NT2/D1 (cell line): ENCODE measurements around the gene RAB11A.
"Not testable (repeated sequence)": the region's sequence is repeated elsewhere in the genome, so short reads cannot be mapped to it uniquely, and the experiment has no call there.

ENCODE experiments used
- DNase-seq: peaks from one replicate; pipeline ENCODE4 v3.0.0-alpha.2; 2011; ENCODE audit warnings: low read depth, low spot score
- H3K27me3 ChIP-seq: 2 replicates; pipeline ENCODE4 v1.6.0; 2011; ENCODE audit warnings: mild to moderate bottlenecking; ENCODE audit not compliant: insufficient read length, insufficient read depth
- H3K36me3 ChIP-seq: 2 replicates; pipeline ENCODE4 v1.6.1; 2011; ENCODE audit warnings: mild to moderate bottlenecking, low read length, mixed read lengths; ENCODE audit not compliant: insufficient read depth, insufficient read length
- H3K4me1 ChIP-seq: 2 replicates; pipeline ENCODE4 v1.5.1; 2011; ENCODE audit not compliant: insufficient read depth, insufficient read length
- H3K4me3 ChIP-seq: 2 replicates; pipeline ENCODE4 v1.5.1; 2011; ENCODE audit warnings: low read depth; ENCODE audit not compliant: insufficient read length
- H3K9ac ChIP-seq: 2 replicates; pipeline ENCODE4 v1.6.0; 2011; ENCODE audit warnings: low read depth; ENCODE audit not compliant: insufficient read length
- H3K9me3 ChIP-seq: 2 replicates; pipeline ENCODE4 v1.5.1; 2011; ENCODE audit warnings: mild to moderate bottlenecking, low read length; ENCODE audit not compliant: insufficient read depth
- SUZ12 ChIP-seq: IDR thresholded peaks from 2 replicates; pipeline ENCODE4 v1.6.1; 2011; ENCODE audit not compliant: insufficient read length, insufficient read depth; ENCODE audit errors: extremely low read depth
- YY1 ChIP-seq: IDR thresholded peaks from 2 replicates; pipeline ENCODE4 v1.6.1; 2011; ENCODE audit not compliant: insufficient read length, insufficient read depth
- ZNF274 ChIP-seq: IDR thresholded peaks from 2 replicates; pipeline ENCODE4 v1.6.1; 2011; ENCODE audit warnings: mild to moderate bottlenecking, low read depth, low read length

Gene RAB11A

DNA sequence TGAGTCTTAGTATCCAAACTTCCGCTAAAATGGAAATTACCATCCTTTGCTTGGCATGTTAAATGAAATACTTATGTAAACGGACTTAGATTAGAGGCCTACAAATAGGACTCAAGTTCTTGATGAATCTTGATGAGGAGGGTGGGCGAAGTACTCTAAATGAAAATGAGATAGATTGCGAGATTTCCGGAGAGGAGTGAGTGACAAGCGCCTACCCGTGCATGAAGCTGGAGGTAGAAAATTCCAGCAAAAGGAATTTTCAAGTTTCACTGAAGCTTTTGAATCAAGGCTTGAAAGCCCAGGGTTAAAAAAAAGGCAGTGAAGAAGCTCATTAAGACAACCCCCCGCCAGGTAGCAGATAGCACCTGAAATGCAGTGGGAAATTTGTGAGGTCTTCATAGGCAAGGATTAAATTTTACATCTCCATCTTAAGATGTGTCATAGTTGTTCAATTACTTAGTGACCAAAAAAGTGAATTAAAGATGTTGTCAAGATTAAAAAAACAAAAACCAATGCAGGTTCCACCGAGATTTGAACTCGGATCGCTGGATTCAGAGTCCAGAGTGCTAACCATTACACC lies 655 bp upstream of the RAB11A start:
- no peaks in the 10 kb centered on the region for H3K9me3 ChIP-seq
- TF ChIP-seq SUZ12 = no peak
- H3K36me3 ChIP-seq = peaks cover 4% of the 10 kb centered on the region
- no peaks in the 10 kb centered on the region for H3K4me1 ChIP-seq
- peak overlapping the region; percentile 92 for H3K4me3 ChIP-seq
- peak overlapping the region; percentile 93 for H3K9ac ChIP-seq
- H3K27me3 ChIP-seq = no peaks in the 10 kb centered on the region
- DNase-seq = no peak

DNA sequence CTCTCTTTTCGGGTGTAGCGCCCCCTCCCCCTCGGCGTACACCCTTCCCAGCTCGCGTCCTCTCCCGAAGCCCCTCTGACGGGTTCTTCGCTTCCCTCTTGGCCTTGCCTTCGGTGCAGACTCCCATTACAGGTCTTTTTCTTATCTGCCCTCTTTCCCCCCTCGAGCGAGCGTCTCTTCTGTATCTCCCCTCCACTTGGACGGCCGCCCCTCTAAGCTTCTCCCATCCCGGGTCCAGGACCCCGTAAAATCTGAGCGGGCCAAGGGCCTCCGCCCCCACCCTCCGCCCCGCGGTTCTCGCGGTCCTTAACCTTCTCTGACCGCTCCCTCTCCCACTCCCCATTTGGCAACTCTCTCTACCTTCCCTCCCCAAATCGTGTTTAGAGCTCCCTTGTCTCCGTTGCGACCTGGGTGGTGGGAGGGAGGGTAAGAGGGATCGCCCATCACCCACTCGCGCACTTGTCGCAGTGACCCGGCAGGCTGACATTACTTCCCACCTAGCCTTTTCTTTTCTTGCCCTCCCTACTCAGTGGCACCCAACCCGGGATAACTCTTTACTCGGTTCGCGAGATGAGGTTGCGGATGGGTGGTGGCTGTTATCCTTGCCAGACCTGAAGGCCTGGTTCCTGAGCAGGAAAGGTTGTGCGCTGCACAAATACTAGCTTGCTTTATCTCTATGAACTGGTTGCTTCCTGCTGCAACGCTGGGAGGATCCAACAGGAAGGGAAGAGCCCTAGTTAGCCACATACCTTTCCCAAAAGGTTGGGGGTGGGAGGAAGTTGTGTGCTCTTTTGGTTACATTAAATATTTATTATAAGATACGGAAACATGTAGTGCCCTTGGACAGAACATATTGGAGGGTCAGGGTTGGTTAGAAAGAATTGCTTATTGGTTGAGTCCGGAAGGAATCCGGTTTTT lies 922 bp downstream of the RAB11A start:
- Histone ChIP-seq H3K4me3 (peak overlapping the region; percentile 92), H3K36me3 (peaks cover 16% of the 10 kb centered on the region), H3K9ac (peak overlapping the region; percentile 93), H3K27me3 (no peaks in the 10 kb centered on the region), H3K4me1 (no peaks in the 10 kb centered on the region), H3K9me3 (no peaks in the 10 kb centered on the region)
- peak; percentile 25 for DNase-seq
- TF ChIP-seq YY1 (no peak), ZNF274 (no peak), SUZ12 (no peak)

DNA sequence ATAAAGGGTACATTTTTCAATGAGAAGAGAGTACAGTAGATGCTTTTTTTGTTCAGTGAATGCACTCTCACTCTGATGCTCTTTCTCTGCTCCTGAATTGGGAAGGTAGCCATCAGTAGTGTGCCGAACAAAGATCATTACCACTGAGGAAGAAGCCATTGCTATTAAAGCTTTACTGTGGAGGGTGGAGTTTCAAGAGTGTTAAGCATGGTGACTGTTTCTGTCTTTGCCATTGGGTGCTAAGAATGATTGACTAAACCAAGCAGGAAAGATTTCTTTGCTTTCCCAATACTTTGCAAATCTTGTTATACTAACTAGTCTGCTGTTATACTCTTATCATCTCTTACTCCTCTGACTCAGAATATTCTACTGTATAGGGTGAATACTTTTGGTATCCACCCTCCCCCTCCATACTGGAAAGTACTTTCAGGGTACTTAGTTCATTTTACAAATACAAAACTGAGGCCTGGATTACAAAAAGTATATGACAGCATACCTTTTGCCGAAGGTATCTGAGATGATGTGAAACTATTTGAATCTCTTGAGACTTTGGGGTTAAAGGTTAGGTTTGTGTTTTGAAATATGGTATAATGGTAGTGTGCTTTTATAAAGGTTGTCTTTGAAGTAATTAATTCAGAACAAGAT lies 1.7 kb downstream of the RAB11A start:
- Histone ChIP-seq H3K4me1 (no peaks in the 10 kb centered on the region), H3K9ac (peak overlapping the region; percentile 93), H3K36me3 (peaks cover 21% of the 10 kb centered on the region), H3K4me3 (peak overlapping the region; percentile 92), H3K27me3 (no peaks in the 10 kb centered on the region), H3K9me3 (no peaks in the 10 kb centered on the region)
- no peak for TF ChIP-seq YY1
- no peak for TF ChIP-seq SUZ12
- no peak for TF ChIP-seq ZNF274
- DNase-seq = no peak

DNA sequence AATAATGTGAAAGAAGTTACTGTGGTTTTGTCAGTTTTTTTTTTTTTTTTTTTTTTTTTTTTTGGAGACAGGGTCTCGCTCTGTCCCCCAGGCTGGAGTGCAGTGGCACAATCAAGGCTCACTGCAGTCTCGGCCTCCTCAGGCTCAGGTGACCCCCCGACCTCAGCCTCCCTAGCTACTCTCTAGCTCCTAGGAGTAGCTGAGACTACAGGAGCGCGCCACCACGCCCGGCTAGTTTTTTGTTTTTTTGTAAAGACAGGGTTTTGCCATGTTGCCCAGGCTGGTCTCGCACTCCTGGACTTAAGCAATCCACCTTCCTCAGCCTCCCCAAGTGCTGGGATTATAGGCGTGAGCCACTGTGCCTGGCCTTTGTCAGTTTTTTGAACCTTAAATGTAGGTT lies 2.6 kb downstream of the RAB11A start:
- not testable (repeated sequence) for H3K27me3 ChIP-seq, H3K9ac ChIP-seq, H3K4me1 ChIP-seq, DNase-seq, H3K9me3 ChIP-seq, H3K4me3 ChIP-seq
- peaks cover 29% of the 10 kb centered on the region for H3K36me3 ChIP-seq

DNA sequence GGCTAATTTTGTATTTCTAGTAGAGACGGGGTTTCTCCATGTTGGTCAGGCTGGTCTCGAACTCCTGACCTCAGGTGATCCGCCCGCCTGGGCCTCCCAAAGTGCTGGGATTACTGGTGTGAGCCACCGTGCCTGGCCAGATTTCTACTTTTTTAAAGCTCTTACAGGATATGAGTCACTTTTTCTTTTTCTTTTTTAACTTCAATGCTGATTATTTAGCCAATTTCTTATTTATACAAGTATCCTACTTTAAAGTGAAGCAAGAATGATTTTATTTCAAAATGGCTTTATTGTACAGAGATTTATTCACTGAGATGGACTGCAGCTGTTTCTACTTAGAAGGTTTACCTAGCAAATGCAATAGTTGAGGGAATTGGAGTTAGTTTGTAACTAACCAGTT lies 3.3 kb downstream of the RAB11A start:
- H3K4me3 ChIP-seq, H3K4me1 ChIP-seq, H3K27me3 ChIP-seq, H3K9ac ChIP-seq, H3K9me3 ChIP-seq, DNase-seq: not testable (repeated sequence)
- peaks cover 36% of the 10 kb centered on the region for H3K36me3 ChIP-seq

DNA sequence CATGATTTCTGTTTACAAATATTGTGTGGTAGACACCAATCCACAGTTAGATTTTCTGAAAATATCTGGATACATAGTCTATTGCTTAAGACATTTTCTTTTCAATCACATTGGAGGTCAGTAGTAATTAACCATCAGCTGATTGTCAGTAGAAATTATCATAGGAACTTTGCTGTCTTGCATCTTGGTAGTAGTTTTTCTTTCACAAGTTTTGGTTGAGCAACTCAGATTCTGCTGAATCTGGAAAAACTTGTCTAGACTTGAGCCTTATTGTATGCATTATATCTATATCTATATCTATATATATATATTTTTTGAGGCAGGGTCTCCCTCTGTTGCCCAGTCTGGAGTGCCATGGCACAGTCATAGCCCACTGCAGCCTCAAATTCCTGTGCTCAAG lies 4.0 kb downstream of the RAB11A start:
- no peaks in the 10 kb centered on the region for H3K27me3 ChIP-seq
- no peak overlapping the region for H3K4me3 ChIP-seq
- peaks cover 43% of the 10 kb centered on the region for H3K36me3 ChIP-seq
- no peak for TF ChIP-seq SUZ12
- no peak for TF ChIP-seq YY1
- TF ChIP-seq ZNF274 = no peak
- no peaks in the 10 kb centered on the region for H3K9me3 ChIP-seq
- no peaks in the 10 kb centered on the region for H3K4me1 ChIP-seq
- H3K9ac ChIP-seq = no peak overlapping the region
- no peak for DNase-seq

DNA sequence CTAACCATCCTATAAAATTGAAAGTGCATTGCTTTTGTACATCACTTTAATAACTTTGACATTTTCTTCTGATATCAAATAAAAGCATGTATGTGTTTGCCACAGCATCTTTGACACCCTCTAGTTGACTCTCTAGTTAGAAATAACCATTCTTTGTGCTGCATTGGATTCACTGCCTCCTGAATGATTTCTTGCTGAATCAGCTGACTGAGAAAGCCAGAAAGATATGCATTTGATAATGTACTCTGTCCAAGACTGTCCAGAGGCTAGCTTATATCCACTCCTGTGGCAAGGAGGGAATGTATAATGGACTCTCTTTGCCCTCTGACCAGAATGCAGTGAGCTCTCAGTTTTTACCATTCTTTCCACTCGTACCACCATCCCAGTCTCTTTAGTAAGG lies 6.2 kb downstream of the RAB11A start:
- Histone ChIP-seq H3K4me1 (no peaks in the 10 kb centered on the region), H3K9me3 (no peaks in the 10 kb centered on the region), H3K27me3 (no peaks in the 10 kb centered on the region), H3K9ac (no peak overlapping the region), H3K4me3 (no peak overlapping the region), H3K36me3 (peaks cover 64% of the 10 kb centered on the region)
- TF ChIP-seq SUZ12 = no peak
- no peak for TF ChIP-seq YY1
- TF ChIP-seq ZNF274 = no peak
- no peak for DNase-seq
